ENCODE results near the gene CUX1. TPM values are rescaled to one million over a fixed set of nuclear protein-coding genes. Genes with fewer than 3 reads are reported as not detected.

The CUX1 gene
- total and polyA plus RNA-seq, 2 of the 13 experiments (the other 11 are each of a cell fraction or from before 2014, with no cell fraction given) = 13.7 to 14.9 TPM

DNA sequence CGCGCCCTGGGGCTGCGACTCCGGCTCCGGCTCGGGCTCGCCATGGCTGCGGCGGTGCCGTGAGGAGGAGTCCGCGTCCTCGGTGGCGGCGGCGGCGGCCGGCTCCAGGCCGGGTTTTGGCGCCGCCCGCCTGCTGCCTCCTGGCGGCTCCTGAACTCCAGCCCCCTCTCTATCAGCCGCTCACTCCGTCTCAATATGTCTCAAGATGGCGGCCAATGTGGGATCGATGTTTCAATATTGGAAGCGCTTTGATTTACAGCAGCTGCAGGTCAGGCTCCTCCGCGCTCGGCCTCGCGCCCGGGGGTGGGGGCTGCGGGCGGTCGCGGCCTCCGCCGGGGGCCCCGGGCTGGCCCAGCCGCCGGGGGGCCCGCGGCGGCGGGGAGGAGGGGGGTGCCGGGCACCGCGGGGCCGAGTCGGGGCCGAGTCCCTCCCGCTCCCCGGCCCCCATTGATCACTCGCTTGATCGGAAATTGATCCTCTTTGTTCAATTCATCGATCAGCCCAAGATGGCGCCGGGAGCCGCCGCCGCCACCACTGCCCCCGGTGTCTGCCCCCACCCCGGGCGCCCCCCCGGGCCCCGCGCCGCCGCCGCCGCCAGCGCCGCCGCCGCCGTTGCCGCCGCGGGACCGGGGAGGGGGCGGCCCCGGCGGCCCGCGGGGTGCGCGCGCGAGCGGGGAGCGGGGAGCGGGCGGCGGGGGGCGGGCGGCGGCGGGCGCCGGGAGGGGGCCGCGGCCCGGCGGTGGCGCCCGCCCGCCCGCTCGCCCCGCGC lies 1.4 kb upstream of the CUX1 start (continued):
- TF ChIP-seq DZIP1 (CRISPR knock-in tag; IDR thresholded peaks at IDR 0.05) = no peak
- no peak for TF ChIP-seq ATF7-NPFF (CRISPR knock-in tag; IDR thresholded peaks at IDR 0.05; ENCODE audit: low read depth)
- TF ChIP-seq POLR2AphosphoS5 (IDR thresholded peaks at IDR 0.05; ENCODE audit: low read depth, low read length) = peak; percentile 63
- TF ChIP-seq CREB1 (IDR thresholded peaks at IDR 0.05) = no peak
- no peak for TF ChIP-seq CREB1 (CRISPR knock-in tag; IDR thresholded peaks at IDR 0.05)
- TF ChIP-seq, protein P1, sequence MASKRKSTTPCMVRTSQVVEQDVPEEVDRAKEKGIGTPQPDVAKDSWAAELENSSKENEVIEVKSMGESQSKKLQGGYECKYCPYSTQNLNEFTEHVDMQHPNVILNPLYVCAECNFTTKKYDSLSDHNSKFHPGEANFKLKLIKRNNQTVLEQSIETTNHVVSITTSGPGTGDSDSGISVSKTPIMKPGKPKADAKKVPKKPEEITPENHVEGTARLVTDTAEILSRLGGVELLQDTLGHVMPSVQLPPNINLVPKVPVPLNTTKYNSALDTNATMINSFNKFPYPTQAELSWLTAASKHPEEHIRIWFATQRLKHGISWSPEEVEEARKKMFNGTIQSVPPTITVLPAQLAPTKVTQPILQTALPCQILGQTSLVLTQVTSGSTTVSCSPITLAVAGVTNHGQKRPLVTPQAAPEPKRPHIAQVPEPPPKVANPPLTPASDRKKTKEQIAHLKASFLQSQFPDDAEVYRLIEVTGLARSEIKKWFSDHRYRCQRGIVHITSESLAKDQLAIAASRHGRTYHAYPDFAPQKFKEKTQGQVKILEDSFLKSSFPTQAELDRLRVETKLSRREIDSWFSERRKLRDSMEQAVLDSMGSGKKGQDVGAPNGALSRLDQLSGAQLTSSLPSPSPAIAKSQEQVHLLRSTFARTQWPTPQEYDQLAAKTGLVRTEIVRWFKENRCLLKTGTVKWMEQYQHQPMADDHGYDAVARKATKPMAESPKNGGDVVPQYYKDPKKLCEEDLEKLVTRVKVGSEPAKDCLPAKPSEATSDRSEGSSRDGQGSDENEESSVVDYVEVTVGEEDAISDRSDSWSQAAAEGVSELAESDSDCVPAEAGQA (IDR thresholded peaks at IDR 0.05; ENCODE audit: low read depth) = no peak
- TF ChIP-seq, protein P1 (CRISPR knock-in tag; IDR thresholded peaks at IDR 0.05; ENCODE audit: borderline replicate concordance) = no peak
- TF ChIP-seq, protein P2, sequence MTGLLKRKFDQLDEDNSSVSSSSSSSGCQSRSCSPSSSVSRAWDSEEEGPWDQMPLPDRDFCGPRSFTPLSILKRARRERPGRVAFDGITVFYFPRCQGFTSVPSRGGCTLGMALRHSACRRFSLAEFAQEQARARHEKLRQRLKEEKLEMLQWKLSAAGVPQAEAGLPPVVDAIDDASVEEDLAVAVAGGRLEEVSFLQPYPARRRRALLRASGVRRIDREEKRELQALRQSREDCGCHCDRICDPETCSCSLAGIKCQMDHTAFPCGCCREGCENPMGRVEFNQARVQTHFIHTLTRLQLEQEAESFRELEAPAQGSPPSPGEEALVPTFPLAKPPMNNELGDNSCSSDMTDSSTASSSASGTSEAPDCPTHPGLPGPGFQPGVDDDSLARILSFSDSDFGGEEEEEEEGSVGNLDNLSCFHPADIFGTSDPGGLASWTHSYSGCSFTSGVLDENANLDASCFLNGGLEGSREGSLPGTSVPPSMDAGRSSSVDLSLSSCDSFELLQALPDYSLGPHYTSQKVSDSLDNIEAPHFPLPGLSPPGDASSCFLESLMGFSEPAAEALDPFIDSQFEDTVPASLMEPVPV (CRISPR knock-in tag; IDR thresholded peaks at IDR 0.05) = no peak
- peak; percentile 91 for TF ChIP-seq YY1 (IDR thresholded peaks at IDR 0.05; ENCODE audit: insufficient read depth, insufficient replicate concordance, low read depth, low read length)
- no peak for TF ChIP-seq FOXP4 (CRISPR knock-in tag; IDR thresholded peaks at IDR 0.05)
- no peak for TF ChIP-seq NFE2 (CRISPR knock-in tag; IDR thresholded peaks at IDR 0.05)
- TF ChIP-seq ZSCAN22 (CRISPR knock-in tag; IDR thresholded peaks at IDR 0.05) = no peak
- no peak for TF ChIP-seq GATAD1 (CRISPR knock-in tag; IDR thresholded peaks at IDR 0.05)
- TF ChIP-seq ZNF747 (CRISPR knock-in tag; IDR thresholded peaks at IDR 0.05; ENCODE audit: borderline replicate concordance) = 0 out of 2 replicates have a peak, but pooled peaks have one; percentile 25
- TF ChIP-seq ZNF580 (CRISPR knock-in tag; IDR thresholded peaks at IDR 0.05; ENCODE audit: borderline replicate concordance, low read depth) = no peak
- peak; percentile 68 for TF ChIP-seq POLR2G (IDR thresholded peaks at IDR 0.05; ENCODE audit: low read depth, low read length)
- no peak for TF ChIP-seq ZNF761 (CRISPR knock-in tag; conservative IDR thresholded peaks at IDR 0.05)
